Stomach smooth muscle (tissue), 2 donors: ENCODE results near the gene VWA3B.
"Not testable (repeated sequence)": the region's sequence is repeated elsewhere in the genome, so short reads cannot be mapped to it uniquely, and the experiment has no call there.

ENCODE experiments used
- H3K27ac ChIP-seq: one replicate; pipeline ENCODE4 v1.7.0; 2013; ENCODE audit warnings: mild to moderate bottlenecking, low read length, inconsistent platforms
- H3K27me3 ChIP-seq, 2 donors: one replicate each; pipeline ENCODE4 v1.7.0; 2013; ENCODE audit warnings: low read length in 2 of 2; ENCODE audit not compliant: insufficient read depth in 2 of 2, control insufficient read depth in 1 of 2
- H3K36me3 ChIP-seq, 2 donors: one replicate each; pipeline ENCODE4 v1.7.0; 2013; ENCODE audit warnings: low read length in 2 of 2; ENCODE audit not compliant: control insufficient read depth in 2 of 2, insufficient read depth in 2 of 2
- H3K4me1 ChIP-seq: one replicate; pipeline ENCODE4 v1.7.0; 2013; ENCODE audit warnings: low read length; ENCODE audit not compliant: control insufficient read depth, insufficient read depth
- H3K4me3 ChIP-seq, 2 donors: one replicate each; pipeline ENCODE4 v1.7.0; 2013; ENCODE audit warnings: low read length in 2 of 2
- H3K9ac ChIP-seq, 2 donors: one replicate each; pipeline ENCODE4 v1.7.0; 2013; ENCODE audit warnings: low read length in 2 of 2, mild to moderate bottlenecking in 1 of 2
- H3K9me3 ChIP-seq, 2 donors: one replicate each; pipeline ENCODE4 v1.7.0; 2013; ENCODE audit warnings: low read length in 2 of 2; ENCODE audit not compliant: control insufficient read depth in 2 of 2
- donor health status: healthy.
- donor health status: Pancreatic carcinoma.

The VWA3B gene

GRCh38 chr2:98087447-98088020 lies 567 bp downstream of the VWA3B start:
- H3K9ac ChIP-seq, result no peak overlapping the region
- no peaks in the 10 kb centered on the region for H3K36me3 ChIP-seq
- no peaks in the 10 kb centered on the region for H3K9me3 ChIP-seq
- no peak overlapping the region for H3K27ac ChIP-seq
- peaks cover 15% of the 10 kb centered on the region for H3K4me1 ChIP-seq
- peak overlapping the region; percentile 77 to 82 for H3K4me3 ChIP-seq
- no peaks in the 10 kb centered on the region for H3K27me3 ChIP-seq

GRCh38 chr2:98088261-98088660 lies 1.3 kb downstream of the VWA3B start:
- Histone ChIP-seq H3K9me3 (no peaks in the 10 kb centered on the region), H3K4me3 (no peak overlapping the region), H3K27me3 (no peaks in the 10 kb centered on the region), H3K36me3 (no peaks in the 10 kb centered on the region), H3K9ac (no peak overlapping the region), H3K4me1 (peaks cover 15% of the 10 kb centered on the region), H3K27ac (no peak overlapping the region)

- Histone ChIP-seq H3K36me3 (no peaks in the 10 kb centered on the region), H3K4me1 (peaks cover 15% of the 10 kb centered on the region), H3K9me3 (no peaks in the 10 kb centered on the region), H3K27ac (no peak overlapping the region), H3K27me3 (no peaks in the 10 kb centered on the region), H3K4me3 (no peak overlapping the region), H3K9ac (no peak overlapping the region)
Observed at GRCh38 chr2:98089941-98090340, 3.0 kb downstream of the VWA3B start.

- H3K27ac ChIP-seq, result no peak overlapping the region
- no peaks in the 10 kb centered on the region for H3K9me3 ChIP-seq
- H3K4me1 ChIP-seq, result peaks cover 15% of the 10 kb centered on the region
- no peaks in the 10 kb centered on the region for H3K36me3 ChIP-seq
- H3K9ac ChIP-seq, result no peak overlapping the region
- no peaks in the 10 kb centered on the region for H3K27me3 ChIP-seq
- no peak overlapping the region for H3K4me3 ChIP-seq
Observed at GRCh38 chr2:98090951-98091350, 4.0 kb downstream of the VWA3B start.

- H3K4me1 ChIP-seq, result peaks cover 9% of the 10 kb centered on the region
- no peaks in the 10 kb centered on the region for H3K9me3 ChIP-seq
- no peaks in the 10 kb centered on the region for H3K27me3 ChIP-seq
- H3K9ac ChIP-seq, result no peak overlapping the region
- H3K4me3 ChIP-seq, result no peak overlapping the region
- no peak overlapping the region for H3K27ac ChIP-seq
- no peaks in the 10 kb centered on the region for H3K36me3 ChIP-seq
Observed at GRCh38 chr2:98091738-98092137, 4.8 kb downstream of the VWA3B start.

GRCh38 chr2:98093146-98093545 lies 6.2 kb downstream of the VWA3B start:
- no peaks in the 10 kb centered on the region for H3K27me3 ChIP-seq
- no peaks in the 10 kb centered on the region for H3K4me1 ChIP-seq
- H3K27ac ChIP-seq, result no peak overlapping the region
- H3K9me3 ChIP-seq, result no peaks in the 10 kb centered on the region
- no peak overlapping the region for H3K4me3 ChIP-seq
- no peaks in the 10 kb centered on the region for H3K36me3 ChIP-seq
- no peak overlapping the region for H3K9ac ChIP-seq

GRCh38 chr2:98093611-98094010 lies 6.6 kb downstream of the VWA3B start:
- Histone ChIP-seq H3K4me3 (no peak overlapping the region), H3K9me3 (no peaks in the 10 kb centered on the region), H3K27ac (no peak overlapping the region), H3K27me3 (no peaks in the 10 kb centered on the region), H3K4me1 (no peaks in the 10 kb centered on the region), H3K9ac (no peak overlapping the region), H3K36me3 (no peaks in the 10 kb centered on the region)

GRCh38 chr2:98099939-98100743 lies 13.2 kb downstream of the VWA3B start:
- no peak overlapping the region for H3K27ac ChIP-seq
- H3K9me3 ChIP-seq, result peaks cover 0 to 3% of the 10 kb centered on the region in 2 donors
- no peak overlapping the region for H3K4me3 ChIP-seq
- no peaks in the 10 kb centered on the region for H3K4me1 ChIP-seq
- no peak overlapping the region for H3K9ac ChIP-seq
- no peaks in the 10 kb centered on the region for H3K27me3 ChIP-seq
- H3K36me3 ChIP-seq, result no peaks in the 10 kb centered on the region

- not testable (repeated sequence) for H3K9ac ChIP-seq, H3K27ac ChIP-seq, H3K4me1 ChIP-seq, H3K4me3 ChIP-seq, H3K27me3 ChIP-seq, H3K9me3 ChIP-seq, H3K36me3 ChIP-seq
Observed at GRCh38 chr2:98102315-98102714, 15.3 kb downstream of the VWA3B start.

GRCh38 chr2:98102878-98103277 lies 15.9 kb downstream of the VWA3B start:
- Histone ChIP-seq H3K4me1 (no peaks in the 10 kb centered on the region), H3K36me3 (no peaks in the 10 kb centered on the region), H3K27me3 (no peaks in the 10 kb centered on the region), H3K9ac (no peak overlapping the region), H3K4me3 (no peak overlapping the region), H3K9me3 (peaks cover 0 to 3% of the 10 kb centered on the region in 2 donors), H3K27ac (no peak overlapping the region)

- Histone ChIP-seq H3K4me3 (no peak overlapping the region), H3K27me3 (no peaks in the 10 kb centered on the region), H3K9me3 (peaks cover 0 to 3% of the 10 kb centered on the region in 2 donors), H3K4me1 (no peaks in the 10 kb centered on the region), H3K9ac (no peak overlapping the region), H3K27ac (no peak overlapping the region), H3K36me3 (no peaks in the 10 kb centered on the region)
Observed at GRCh38 chr2:98108110-98108509, 21.1 kb downstream of the VWA3B start.
